IMR-90 (cell line): ENCODE data around the gene LDLRAD3. TPM values are rescaled to one million over a fixed set of nuclear protein-coding genes. Genes with fewer than 3 reads are reported as not detected.
A peak's percentile ranks its signal among the peaks of the same experiment; 100 is the strongest.

Experiments used
- ATAC-seq: fragments of 200-7000 bp; cut with Tn5 transposase; 2 replicates; pipeline ENCODE4 v1.9.1; 2020; ENCODE audit warnings: low read depth, mild to moderate bottlenecking, moderate library complexity
- BruUV-seq: library from RNA; stranded (reverse); fragments of 400-500 nt; replicated peaks from 2 replicates; lab custom pipeline; 2021; lab: Mats Ljungman, UMichigan
- CTCF ChIA-PET: fragments of 300-600 bp; formaldehyde crosslinking; extraction: SDS; loops from one replicate; lab custom pipeline; 2021; ENCODE audit warnings: antibody characterized with exemption; lab: Yijun Ruan, JAX
- POLR2A ChIA-PET: fragments of 300-600 bp; sonication (Branson Sonifier 250); formaldehyde crosslinking; loops from one replicate; lab custom pipeline; 2022; ENCODE audit warnings: antibody characterized with exemption; ENCODE audit not compliant: unreplicated experiment; lab: Charles Lee
- DNase-seq: peaks from one replicate; pipeline ENCODE4 v3.0.0; 2013
- H2AFZ ChIP-seq: replicated peaks from 2 replicates; pipeline ENCODE3; 2013; ENCODE audit warnings: low read length, mild to moderate bottlenecking; ENCODE audit not compliant: poor library complexity
- H2AK5ac ChIP-seq: 2 replicates; pipeline ENCODE4 v1.6.1; 2013; ENCODE audit warnings: low read depth, low read length, inconsistent platforms
- H2AK9ac ChIP-seq: replicated peaks from 2 replicates; pipeline ENCODE3; 2013; ENCODE audit warnings: mild to moderate bottlenecking, low read depth, low read length, moderate library complexity; ENCODE audit not compliant: poor library complexity
- H2BK120ac ChIP-seq: 2 replicates; pipeline ENCODE4 v1.6.1; 2013; ENCODE audit warnings: low read depth, low read length, inconsistent platforms
- H2BK15ac ChIP-seq: 3 replicates; pipeline ENCODE4 v1.6.1; 2013; ENCODE audit warnings: low read depth, low read length, inconsistent platforms
- H2BK20ac ChIP-seq: 2 replicates; pipeline ENCODE4 v1.6.1; 2013; ENCODE audit warnings: low read depth, mild to moderate bottlenecking, inconsistent platforms, low read length, moderate library complexity
- H2BK5ac ChIP-seq: 2 replicates; pipeline ENCODE4 v1.6.1; 2013; ENCODE audit warnings: mild to moderate bottlenecking, low read depth, low read length, inconsistent platforms; ENCODE audit not compliant: poor library complexity, severe bottlenecking
- H3K14ac ChIP-seq: replicated peaks from 2 replicates; pipeline ENCODE4 v1.6.1; 2013; ENCODE audit warnings: low read depth, low read length, inconsistent platforms
- H3K18ac ChIP-seq: 2 replicates; pipeline ENCODE4 v1.6.1; 2013; ENCODE audit warnings: low read depth, low read length, control low read depth
- H3K23ac ChIP-seq: 2 replicates; pipeline ENCODE4 v1.6.1; 2013; ENCODE audit warnings: low read depth, low read length, inconsistent platforms
- H3K27ac ChIP-seq: 2 replicates; pipeline ENCODE4 v1.5.1; 2013; ENCODE audit warnings: mild to moderate bottlenecking, control low read depth, low read length; ENCODE audit not compliant: insufficient read depth
- H3K27me3 ChIP-seq: 2 replicates; pipeline ENCODE4 v1.6.1; 2013; ENCODE audit warnings: low read length; ENCODE audit not compliant: control insufficient read depth, insufficient read depth
- H3K36me3 ChIP-seq: 2 replicates; pipeline ENCODE4 v1.6.1; 2013; ENCODE audit warnings: low read length, mixed read lengths; ENCODE audit not compliant: control insufficient read depth, insufficient read depth
- H3K4ac ChIP-seq: 2 replicates; pipeline ENCODE4 v1.6.1; 2013; ENCODE audit warnings: low read depth, low read length, inconsistent platforms
- H3K4me1 ChIP-seq: 2 replicates; pipeline ENCODE4 v1.6.1; 2013; ENCODE audit warnings: low read length, mixed read lengths; ENCODE audit not compliant: control insufficient read depth, insufficient read depth
- H3K4me2 ChIP-seq: 2 replicates; pipeline ENCODE4 v1.6.1; 2013; ENCODE audit warnings: low read depth, mild to moderate bottlenecking, control low read depth, low read length, moderate library complexity
- H3K4me3 ChIP-seq: 2 replicates; pipeline ENCODE4 v1.5.1; 2013; ENCODE audit warnings: low read depth, mild to moderate bottlenecking, control low read depth, low read length, moderate library complexity; ENCODE audit not compliant: insufficient read depth
- H3K56ac ChIP-seq: 2 replicates; pipeline ENCODE4 v1.6.1; 2013; ENCODE audit warnings: low read length, inconsistent platforms; ENCODE audit not compliant: insufficient read depth; ENCODE audit errors: extremely low read depth
- H3K79me1 ChIP-seq, 2 experiments: 2 replicates each; pipeline ENCODE4 v1.6.1; 2013; ENCODE audit warnings: low read length in 2 of 2, inconsistent platforms in 1 of 2, low read depth in 1 of 2
- H3K9ac ChIP-seq: 2 replicates; pipeline ENCODE4 v1.6.1; 2013; ENCODE audit warnings: low read depth, low read length, control low read depth
- H3K9me1 ChIP-seq: 2 replicates; pipeline ENCODE4 v1.6.1; 2013; ENCODE audit warnings: low read length, inconsistent platforms; ENCODE audit not compliant: insufficient read depth
- H3K9me3 ChIP-seq: 2 replicates; pipeline ENCODE4 v1.6.1; 2013; ENCODE audit warnings: low read length; ENCODE audit not compliant: control insufficient read depth, insufficient read depth
- H4K20me1 ChIP-seq: 2 replicates; pipeline ENCODE4 v1.6.1; 2013; ENCODE audit warnings: low read length, inconsistent platforms; ENCODE audit not compliant: insufficient read depth
- H4K5ac ChIP-seq: 2 replicates; pipeline ENCODE4 v1.6.1; 2013; ENCODE audit warnings: mild to moderate bottlenecking, low read depth, low read length, control low read depth
- H4K8ac ChIP-seq, 2 experiments: 2 replicates each; pipeline ENCODE4 v1.6.1; 2013; ENCODE audit warnings: low read depth in 2 of 2, low read length in 2 of 2, control low read depth in 1 of 2, inconsistent platforms in 1 of 2
- H4K91ac ChIP-seq: 2 replicates; pipeline ENCODE4 v1.6.1; 2013; ENCODE audit warnings: low read depth, low read length, inconsistent platforms; ENCODE audit not compliant: insufficient read depth
- BHLHE40 ChIP-seq: fragments of 150-350 bp; IDR thresholded peaks from 2 replicates; pipeline ENCODE4 v1.6.1; 2016; ENCODE audit warnings: mild to moderate bottlenecking, low read depth, low read length
- CEBPB ChIP-seq: IDR thresholded peaks from 2 replicates; pipeline ENCODE4 v1.6.1; 2012; ENCODE audit warnings: low read depth, low read length, improper control_type of control experiment
- CHD1 ChIP-seq: IDR thresholded peaks from 2 replicates; pipeline ENCODE4 v1.6.1; 2012; ENCODE audit warnings: low read depth, low read length, improper control_type of control experiment
- CTCF ChIP-seq: conservative IDR thresholded peaks from 2 replicates; pipeline ENCODE4 v1.5.1; 2012; ENCODE audit warnings: mild to moderate bottlenecking, low read depth, low read length, improper control_type of control experiment
- ELK1 ChIP-seq: fragments of 150-350 bp; IDR thresholded peaks from 2 replicates; pipeline ENCODE4 v1.6.1; 2016; ENCODE audit warnings: low read depth, mild to moderate bottlenecking, low read length, moderate library complexity, borderline replicate concordance
- FOS ChIP-seq: fragments of 150-350 bp; IDR thresholded peaks from 2 replicates; pipeline ENCODE4 v1.6.1; 2016; ENCODE audit warnings: low read depth, low read length
- MAFK ChIP-seq: IDR thresholded peaks from 2 replicates; pipeline ENCODE4 v1.6.1; 2012; ENCODE audit warnings: low read depth, low read length, improper control_type of control experiment
- MAZ ChIP-seq: IDR thresholded peaks from 2 replicates; pipeline ENCODE4 v1.6.1; 2012; ENCODE audit warnings: low read depth, mild to moderate bottlenecking, low read length, improper control_type of control experiment, moderate library complexity, borderline replicate concordance
- MXI1 ChIP-seq: IDR thresholded peaks from 2 replicates; pipeline ENCODE4 v1.6.1; 2012; ENCODE audit warnings: low read depth, mild to moderate bottlenecking, low read length, moderate library complexity, borderline replicate concordance
- NFE2L2 ChIP-seq: fragments of 150-350 bp; IDR thresholded peaks from 2 replicates; pipeline ENCODE4 v1.6.1; 2016; ENCODE audit warnings: low read depth, mild to moderate bottlenecking, low read length
- RAD21 ChIP-seq: IDR thresholded peaks from 2 replicates; pipeline ENCODE4 v1.6.1; 2012; ENCODE audit warnings: low read length, improper control_type of control experiment
- RCOR1 ChIP-seq: IDR thresholded peaks from 2 replicates; pipeline ENCODE4 v1.6.1; 2012; ENCODE audit warnings: mild to moderate bottlenecking, low read length, improper control_type of control experiment; ENCODE audit not compliant: insufficient replicate concordance
- SMC3 ChIP-seq: fragments of 150-350 bp; IDR thresholded peaks from 2 replicates; pipeline ENCODE4 v1.6.1; 2016; ENCODE audit warnings: low read depth, mild to moderate bottlenecking, antibody characterized with exemption, low read length, moderate library complexity
- USF2 ChIP-seq: fragments of 150-350 bp; IDR thresholded peaks from 2 replicates; pipeline ENCODE4 v1.6.1; 2017; ENCODE audit warnings: mild to moderate bottlenecking, antibody characterized with exemption, low read length, low read depth
- WGBS, 2 experiments: methylation state at CpG; one replicate each; pipeline versions ENCODE4 v1.1.5 to v1.1.7; 2013; ENCODE audit warnings: missing lambda C conversion rate in 2 of 2; ENCODE audit not compliant: insufficient read length in 1 of 2; ENCODE audit errors: extremely low coverage in 2 of 2; 5-methylcytosine and 5-hydroxymethylcytosine counted together
- dilution Hi-C: fragments of 300-500 bp; cut with HindIII; formaldehyde crosslinking; loops from one replicate; pipeline ENCODE4 v1.14.3; 2018; ENCODE audit warnings: low sequenced_read_pairs; ENCODE audit not compliant: unreplicated experiment
- in situ Hi-C: fragments of 300-500 bp; cut with MboI; formaldehyde crosslinking; loops from 3 replicates; pipeline ENCODE4 v1.14.3; 2019; ENCODE audit warnings: low sequenced_read_pairs, inconsistent platforms, mixed read lengths
- intact Hi-C: fragments of 100-400 bp; cut with micrococcal nuclease; formaldehyde crosslinking; loops from 2 replicates; pipeline ENCODE4 v1.10.0; 2022
- polyA plus RNA-seq, 3 experiments: library from polyadenylated mRNA; depleted of rRNA; stranded (reverse); fragments of >200 nt; gene quantifications; 2 replicates each; pipeline ENCODE4 v1.2.3, GENCODE V29; 2012; ENCODE audit warnings: low replicate concordance in 1 of 3
- total RNA-seq: library from RNA; depleted of rRNA; stranded (reverse); fragments of >200 nt; gene quantifications from 2 replicates; pipeline ENCODE4 v1.2.3, GENCODE V29; 2012

Gene LDLRAD3
- total and polyA plus RNA-seq, 2 of the 4 experiments (the other 2 are of a cell fraction) = 2.7 to 6.4 TPM

- no peaks in the 10 kb centered on the region for H3K9me3 ChIP-seq
- H2BK15ac ChIP-seq = no peak overlapping the region
- H2BK120ac ChIP-seq = no peak overlapping the region
- DNase-seq (no peak), ATAC-seq (peak; percentile 51)
- H4K91ac ChIP-seq = no peak overlapping the region
- H3K18ac ChIP-seq = no peak overlapping the region
- H3K27me3 ChIP-seq = no peaks in the 10 kb centered on the region
- dilution Hi-C loops (no loop called here), in situ Hi-C loops (no loop called here), intact Hi-C loops (no loop called here)
- H2BK5ac ChIP-seq = no peak overlapping the region
- no peak overlapping the region for H3K14ac ChIP-seq
- H3K9me1 ChIP-seq = peaks cover 6% of the 10 kb centered on the region; the same call in 1 of the 2 replicates
- H3K4me2 ChIP-seq = no peak overlapping the region
- ChIA-PET CTCF (interaction anchor here (1.5 kb wide), 1 partner anchor 9 kb away, joined by 11 read pairs; no protein-coding TSS in a partner anchor), POLR2A (no interaction called here)
- H3K9ac ChIP-seq = no peak overlapping the region
- no peak overlapping the region for H2AK9ac ChIP-seq
- H4K8ac ChIP-seq = no peak overlapping the region
- no peak overlapping the region for H3K4ac ChIP-seq
- no peak overlapping the region for H3K27ac ChIP-seq
- H3K36me3 ChIP-seq = no peaks in the 10 kb centered on the region
- H3K4me1 ChIP-seq = peaks cover 5% of the 10 kb centered on the region; the same call in 1 of the 2 replicates
- no TSS peak for BruUV-seq
- no CpG with 5 or more reads among the region's 2 CpGs for WGBS, 2 experiments
- no peak overlapping the region for H3K56ac ChIP-seq
- H2BK20ac ChIP-seq = no peak overlapping the region
- H2AFZ ChIP-seq = no peak overlapping the region
- no peaks in the 10 kb centered on the region for H3K79me1 ChIP-seq
- H4K20me1 ChIP-seq = no peaks in the 10 kb centered on the region
- H3K4me3 ChIP-seq = no peak overlapping the region
- TF ChIP-seq CTCF (no peak), ELK1 (no peak), CEBPB (no peak), BHLHE40 (no peak), NFE2L2 (no peak), MAFK (no peak), RAD21 (no peak), RCOR1 (no peak), MXI1 (no peak), FOS (no peak), USF2 (no peak), CHD1 (no peak), MAZ (no peak), SMC3 (no peak)
- H3K23ac ChIP-seq = no peak overlapping the region
- no peak overlapping the region for H2AK5ac ChIP-seq
- no peak overlapping the region for H4K5ac ChIP-seq
Measured at GRCh38 chr11:36122671-36123070, 178.8 kb downstream of the LDLRAD3 start.
